GM18508 (cell line): ENCODE data around the gene DYNLT5.
A peak's percentile ranks its signal among the peaks of the same experiment; 100 is the strongest.
"Not testable (repeated sequence)": the region's sequence is repeated elsewhere in the genome, so short reads cannot be mapped to it uniquely, and the experiment has no call there.

Experiments
- ATAC-seq: cut with Tn5 transposase; IDR thresholded peaks from one replicate; pipeline ENCODE4 v1.9.1; 2021; ENCODE audit warnings: moderate number of reproducible peaks; ENCODE audit not compliant: insufficient read depth, unreplicated experiment

The DYNLT5 gene

DNA sequence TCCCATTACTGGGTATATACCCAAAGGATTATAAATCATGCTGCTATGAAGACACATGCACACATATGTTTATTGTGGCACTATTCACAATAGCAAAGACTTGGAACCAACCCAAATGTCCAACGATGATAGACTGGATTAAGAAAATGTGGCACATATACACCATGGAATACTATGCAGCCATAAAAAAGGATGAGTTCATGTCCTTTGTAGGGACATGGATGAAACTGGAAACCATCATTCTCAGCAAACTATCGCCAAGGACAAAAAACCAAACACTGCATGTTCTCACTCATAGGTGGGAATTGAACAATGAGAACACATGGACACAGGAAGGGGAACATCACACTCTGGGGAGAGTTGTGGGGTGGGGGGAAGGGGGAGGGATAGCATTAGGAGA lies 33.5 kb downstream of the DYNLT5 start:
- ATAC-seq: not testable (repeated sequence)

DNA sequence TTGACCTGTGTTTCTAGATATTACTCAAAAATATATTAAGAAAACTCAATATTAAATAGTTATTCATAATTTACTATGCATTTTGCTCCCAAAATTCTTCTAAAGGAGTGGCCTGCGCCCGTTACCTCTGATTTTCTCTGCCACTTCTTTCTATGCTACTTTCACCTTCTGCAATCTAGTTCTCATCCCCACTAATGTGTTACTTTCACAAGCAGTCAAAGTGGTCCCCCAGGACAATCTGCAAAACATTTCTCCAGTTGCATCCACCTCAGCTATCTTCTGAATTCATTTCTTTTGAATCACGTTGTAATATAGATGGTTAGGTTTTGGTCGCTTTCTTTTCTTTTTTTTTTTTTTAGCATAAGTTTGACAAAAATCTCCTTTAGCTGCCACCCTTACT lies 35.4 kb downstream of the DYNLT5 start:
- ATAC-seq: no peak

GRCh38 chr1:66788231-66788939 lies 36.1 kb downstream of the DYNLT5 start:
- ATAC-seq: peak; percentile 85

DNA sequence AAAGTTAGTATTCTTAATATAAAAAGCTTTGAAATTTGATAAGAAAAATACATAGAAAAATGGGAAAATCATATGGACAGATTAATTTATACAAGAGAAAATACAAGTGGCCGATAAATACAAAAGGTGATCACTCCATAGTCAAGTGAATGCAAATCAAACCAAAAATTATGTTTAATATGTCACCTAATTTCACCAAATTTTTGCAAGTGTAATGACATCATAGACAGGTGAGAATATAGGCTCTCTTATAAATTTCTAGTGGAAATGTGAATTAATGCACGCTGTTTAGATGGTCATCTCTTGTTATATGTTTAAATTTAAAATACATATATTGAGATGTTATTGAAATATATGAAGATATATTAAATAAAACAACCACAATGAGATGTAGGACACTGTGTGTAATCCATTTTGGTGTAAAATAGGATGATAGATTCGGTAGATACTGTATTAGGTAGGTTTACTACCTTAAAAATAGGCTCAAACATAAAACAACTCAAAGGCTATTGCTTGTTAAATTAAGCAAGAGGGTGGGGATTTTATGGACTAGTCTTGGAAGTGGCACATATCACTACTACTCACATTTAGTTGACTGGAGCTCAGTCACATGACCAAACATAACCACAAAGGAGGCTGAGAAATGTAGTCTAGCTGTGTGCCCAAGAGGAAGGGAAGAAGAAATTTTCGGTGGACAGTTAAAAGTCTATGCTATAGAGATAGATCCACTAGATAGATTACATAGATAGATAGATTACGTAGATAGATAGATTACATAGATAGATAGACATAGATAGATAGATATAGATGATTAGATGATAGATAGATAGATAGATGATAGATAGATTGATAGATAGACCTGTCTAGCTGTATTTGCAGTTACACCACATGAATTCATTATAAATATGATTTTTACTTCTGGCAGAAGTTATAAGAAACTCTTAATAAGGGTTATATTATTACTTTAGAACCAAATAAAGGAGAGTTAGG lies 39.7 kb downstream of the DYNLT5 start:
- ATAC-seq: no peak

DNA sequence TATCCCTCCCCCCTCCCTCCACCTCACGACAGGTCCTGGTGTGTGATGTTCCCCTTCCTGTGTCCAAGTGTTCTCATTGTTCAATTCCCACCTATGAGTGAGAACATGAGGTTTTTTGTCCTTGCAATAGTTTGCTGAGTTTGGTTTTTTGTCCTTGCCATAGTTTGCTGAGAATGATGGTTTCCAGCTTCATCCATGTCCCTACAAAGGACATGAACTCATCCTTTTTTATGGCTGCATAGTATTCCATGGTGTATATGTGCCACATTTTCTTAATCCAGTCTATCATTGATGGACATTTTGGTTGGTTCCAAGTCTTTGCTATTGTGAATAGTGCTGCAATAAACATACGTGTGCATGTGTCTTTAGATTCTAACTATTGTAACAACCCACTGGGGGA lies 43.6 kb downstream of the DYNLT5 start:
- not testable (repeated sequence) for ATAC-seq

GRCh38 chr1:66809245-66809644 lies 57.0 kb downstream of the DYNLT5 start:
- no peak for ATAC-seq

DNA sequence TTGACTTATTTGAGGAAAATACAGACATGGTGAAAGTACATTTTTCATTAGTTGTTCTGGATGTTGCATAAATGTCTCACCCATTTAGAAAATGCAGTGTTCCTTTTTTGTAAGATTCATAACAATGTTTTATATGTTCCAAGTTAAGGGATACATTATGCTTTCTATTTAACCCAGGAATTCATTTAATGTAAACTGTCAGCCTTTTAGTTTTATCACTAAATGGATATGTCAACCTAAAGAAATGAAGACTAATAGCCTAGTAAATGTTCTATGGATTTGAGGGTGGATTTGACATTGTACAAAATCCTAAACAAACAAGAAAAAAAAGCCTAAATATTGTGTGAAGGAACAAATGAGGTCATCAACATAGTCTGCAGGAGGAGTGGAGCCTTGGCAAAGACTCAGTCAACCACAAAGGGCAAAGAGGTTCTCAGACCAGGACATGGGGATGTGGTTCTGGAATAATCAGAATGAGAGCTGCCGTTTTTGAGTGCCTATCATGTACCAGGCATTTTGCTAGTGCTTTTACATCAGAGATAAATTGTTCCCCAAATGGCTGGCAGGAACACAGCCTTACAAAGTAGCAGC lies 57.6 kb downstream of the DYNLT5 start:
- no peak for ATAC-seq

- ATAC-seq: no peak
These were observed 72.5 kb downstream of the DYNLT5 start for GRCh38 chr1:66824771-66825170.
